Small intestine (tissue), 7 donors: ENCODE measurements around the gene KCNK3. TPM values are rescaled to one million over a fixed set of nuclear protein-coding genes. Genes with fewer than 3 reads are reported as not detected.

Experiments used
- DNase-seq, 2 donors: peaks; one replicate each; pipeline versions ENCODE4 v3.0.0 to v3.0.0-alpha.2; 2013
- FAIRE-seq: peaks from 2 replicates; lab custom pipeline; 2012; peaks lifted over from hg19 to GRCh38; lab: Jason Lieb, UNC
- H3K27ac ChIP-seq, 3 donors: one replicate each; pipeline ENCODE4 v1.5.1; 2013; ENCODE audit warnings: low read length in 2 of 3, mild to moderate bottlenecking in 2 of 3, control low read depth in 1 of 3, inconsistent platforms in 1 of 3, low read depth in 1 of 3, moderate library complexity in 1 of 3
- H3K27me3 ChIP-seq, 3 donors: one replicate each; pipeline ENCODE4 v1.6.1; 2013; ENCODE audit warnings: low read length in 3 of 3, inconsistent platforms in 1 of 3; ENCODE audit not compliant: control insufficient read depth in 3 of 3, insufficient read depth in 3 of 3
- H3K36me3 ChIP-seq, 3 donors: one replicate each; pipeline ENCODE4 v1.6.1; 2013; ENCODE audit warnings: low read length in 3 of 3, inconsistent platforms in 1 of 3, low read depth in 1 of 3, mild to moderate bottlenecking in 1 of 3, moderate library complexity in 1 of 3; ENCODE audit not compliant: control insufficient read depth in 3 of 3, insufficient read depth in 2 of 3
- H3K4me1 ChIP-seq, 3 donors: one replicate each; pipeline ENCODE4 v1.6.1; 2013; ENCODE audit warnings: low read length in 2 of 3, inconsistent platforms in 1 of 3, low read depth in 1 of 3, mild to moderate bottlenecking in 1 of 3, moderate library complexity in 1 of 3; ENCODE audit not compliant: control insufficient read depth in 3 of 3, insufficient read depth in 2 of 3
- H3K4me3 ChIP-seq, 3 donors: one replicate each; pipeline ENCODE4 v1.5.1; 2013; ENCODE audit warnings: low read length in 3 of 3, control low read depth in 1 of 3, inconsistent platforms in 1 of 3, low read depth in 1 of 3, mild to moderate bottlenecking in 1 of 3, moderate library complexity in 1 of 3
- H3K9me3 ChIP-seq, 2 donors: one replicate each; pipeline ENCODE4 v1.6.1; 2013; ENCODE audit warnings: low read depth in 1 of 2, low read length in 1 of 2; ENCODE audit not compliant: control insufficient read depth in 2 of 2, insufficient read depth in 1 of 2
- WGBS, 3 donors: extraction: QIAGEN DNeasy Blood & Tissue Kit; methylation state at CpG; one replicate each; pipeline ENCODE4 v1.1.7; 2013; 5-methylcytosine and 5-hydroxymethylcytosine counted together
- polyA plus RNA-seq, 4 donors: library from polyadenylated mRNA; stranded (reverse) in 3 of 4; unstranded in 1 of 4; fragments of 200-250 nt in 3 of 4; fragments of 120-200 nt in 1 of 4; gene quantifications; one replicate each; pipeline versions ENCODE4 v1.2.1 to v1.2.3, GENCODE V29; 2013
- donor health status: healthy with polysubstance abuse.
- donor health status: control.
- donor health status: control.
- donor health status: Bipolar disorder and iron deficiency.
- donor health status: healthy.

KCNK3 gene
- polyA plus RNA-seq, 4 donors, result 0.22 to 3.3 (median 0.28) TPM

DNA sequence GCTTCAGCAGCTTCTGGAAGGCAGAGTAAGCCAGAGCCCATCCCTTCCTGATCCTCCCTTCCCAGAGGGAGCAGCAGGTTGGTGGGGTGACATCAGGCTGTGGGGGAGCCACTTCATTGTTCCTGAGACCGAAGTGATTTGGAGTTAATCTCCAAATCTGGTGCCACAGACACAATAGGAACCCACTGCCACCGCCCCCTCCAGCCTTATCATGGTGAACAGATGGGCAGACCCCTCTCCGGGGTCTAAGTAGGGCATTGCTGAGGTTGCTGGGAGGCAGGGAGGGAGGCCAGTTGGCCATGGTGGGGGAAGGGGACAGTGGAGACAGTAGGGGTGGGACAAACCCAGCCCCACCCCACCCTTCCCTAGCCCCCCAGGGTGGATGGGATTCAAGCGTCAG, 46.0 kb downstream of the KCNK3 start:
- 84 to 90% (median 88%) methylated on average over 3 to 4 of the region's 4 CpGs for WGBS, 3 donors
- Histone ChIP-seq H3K36me3 (no peaks in the 10 kb centered on the region), H3K27me3 (peaks cover 0 to 2% (median 0%) of the 10 kb centered on the region in 3 donors), H3K4me1 (no peaks in the 10 kb centered on the region), H3K27ac (no peak overlapping the region), H3K4me3 (no peak overlapping the region), H3K9me3 (no peaks in the 10 kb centered on the region)
- no peak for FAIRE-seq
- DNase-seq, result no peak

DNA sequence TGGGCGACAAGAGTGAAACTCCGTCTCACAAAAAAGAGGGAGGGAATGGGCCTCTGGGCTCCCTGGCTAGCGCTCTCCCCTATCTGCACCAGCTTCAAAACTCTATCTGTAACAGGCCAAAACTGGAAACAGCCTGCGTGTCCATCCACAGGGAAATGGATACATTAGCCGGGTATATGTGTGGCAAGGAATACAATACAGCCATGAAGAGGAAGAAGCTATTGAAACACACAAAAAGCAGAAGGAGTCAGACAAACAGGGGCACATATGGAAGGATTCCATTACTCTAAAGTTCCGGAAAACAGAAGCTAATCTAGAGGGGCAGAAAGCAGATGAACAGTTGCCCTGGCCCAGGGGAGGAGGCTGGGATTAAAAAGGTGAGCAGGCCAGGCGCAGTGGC, 47.0 kb downstream of the KCNK3 start:
- Histone ChIP-seq H3K4me1 (no peaks in the 10 kb centered on the region), H3K4me3 (no peak overlapping the region), H3K27ac (no peak overlapping the region), H3K27me3 (peaks cover 0 to 2% (median 0%) of the 10 kb centered on the region in 3 donors), H3K9me3 (no peaks in the 10 kb centered on the region), H3K36me3 (no peaks in the 10 kb centered on the region)
- 96 to 98% (median 97%) methylated on average over 7 of the region's 7 CpGs for WGBS, 3 donors
- FAIRE-seq (no peak), DNase-seq (no peak)

- no peaks in the 10 kb centered on the region for H3K4me1 ChIP-seq
- no peak for DNase-seq
- no peak overlapping the region for H3K4me3 ChIP-seq
- H3K27ac ChIP-seq, result no peak overlapping the region
- H3K27me3 ChIP-seq, result peaks cover 0 to 2% (median 0%) of the 10 kb centered on the region in 3 donors
- FAIRE-seq, result no peak
- no peaks in the 10 kb centered on the region for H3K9me3 ChIP-seq
- 82 to 92% (median 85%) methylated on average over 6 of the region's 6 CpGs for WGBS, 3 donors
- H3K36me3 ChIP-seq, result no peaks in the 10 kb centered on the region
Observed at GRCh38 chr2:26740346-26740745, 47.8 kb downstream of the KCNK3 start.

DNA sequence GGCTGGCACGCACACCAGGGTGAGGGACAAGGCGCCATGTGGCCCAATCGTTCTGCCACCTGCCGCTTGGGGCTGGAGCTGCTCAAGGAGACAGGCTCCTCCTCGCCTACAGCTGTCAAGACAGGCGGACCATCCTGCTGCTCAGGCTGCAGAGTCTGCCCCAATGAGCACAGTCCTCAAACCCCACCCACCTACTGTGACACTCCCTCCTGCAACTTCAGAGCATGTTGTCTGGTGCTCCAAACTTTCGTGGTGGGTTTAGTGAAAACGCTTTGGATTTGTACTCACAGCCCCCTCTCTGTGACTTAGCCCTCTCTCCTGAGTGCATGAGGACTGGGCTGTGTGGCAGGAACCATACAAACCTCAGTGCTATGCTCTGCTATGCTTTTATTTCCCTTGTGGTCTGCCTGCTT, 48.4 kb downstream of the KCNK3 start:
- Histone ChIP-seq H3K4me3 (no peak overlapping the region), H3K4me1 (no peaks in the 10 kb centered on the region), H3K36me3 (no peaks in the 10 kb centered on the region), H3K27ac (no peak overlapping the region), H3K27me3 (peaks cover 0 to under 1% (median 0%) of the 10 kb centered on the region in 3 donors), H3K9me3 (no peaks in the 10 kb centered on the region)
- FAIRE-seq (no peak), DNase-seq (peak in 1 of 2 donors; percentile 27)
- 29 to 53% (median 40%) methylated on average over 8 of the region's 8 CpGs for WGBS, 3 donors

GRCh38 chr2:26742048-26742770, 49.7 kb downstream of the KCNK3 start:
- FAIRE-seq (no peak), DNase-seq (no peak)
- Histone ChIP-seq H3K36me3 (no peaks in the 10 kb centered on the region), H3K4me1 (no peaks in the 10 kb centered on the region), H3K27me3 (no peaks in the 10 kb centered on the region), H3K9me3 (no peaks in the 10 kb centered on the region), H3K4me3 (no peak overlapping the region), H3K27ac (no peak overlapping the region)
- 91 to 93% (median 92%) methylated on average over 15 of the region's 15 CpGs for WGBS, 3 donors

- no peak overlapping the region for H3K4me3 ChIP-seq
- H3K27ac ChIP-seq, result no peak overlapping the region
- H3K36me3 ChIP-seq, result no peaks in the 10 kb centered on the region
- H3K9me3 ChIP-seq, result no peaks in the 10 kb centered on the region
- FAIRE-seq (no peak), DNase-seq (no peak)
- H3K27me3 ChIP-seq, result no peaks in the 10 kb centered on the region
- 85 to 95% (median 91%) methylated on average over 3 of the region's 3 CpGs for WGBS, 3 donors
- no peaks in the 10 kb centered on the region for H3K4me1 ChIP-seq
Observed at GRCh38 chr2:26743852-26744251, 51.3 kb downstream of the KCNK3 start.

DNA sequence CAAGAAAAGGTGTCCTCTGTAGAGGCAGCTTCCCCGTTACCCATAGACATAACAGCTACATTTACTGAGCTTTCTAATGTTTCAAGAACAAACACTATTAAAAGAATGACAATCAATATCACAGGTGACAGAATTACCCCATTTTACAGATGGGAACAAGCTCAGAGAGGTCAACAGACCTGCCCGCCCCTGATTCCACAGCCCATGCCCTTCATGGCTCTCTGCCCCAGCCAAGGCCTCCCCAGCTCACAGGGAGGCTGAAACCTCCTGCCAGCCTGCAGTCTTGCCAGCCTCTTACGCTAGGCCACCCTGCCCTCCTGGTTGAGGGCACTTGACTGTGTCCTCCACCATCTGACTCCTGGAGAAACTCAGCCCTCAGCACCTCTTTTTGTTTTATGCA, 52.4 kb downstream of the KCNK3 start:
- DNase-seq (no peak), FAIRE-seq (no peak)
- Histone ChIP-seq H3K27me3 (no peaks in the 10 kb centered on the region), H3K36me3 (no peaks in the 10 kb centered on the region), H3K9me3 (no peaks in the 10 kb centered on the region), H3K27ac (no peak overlapping the region), H3K4me1 (no peaks in the 10 kb centered on the region), H3K4me3 (no peak overlapping the region)
- 85 to 96% (median 93%) methylated on average over 3 of the region's 3 CpGs for WGBS, 3 donors

DNA sequence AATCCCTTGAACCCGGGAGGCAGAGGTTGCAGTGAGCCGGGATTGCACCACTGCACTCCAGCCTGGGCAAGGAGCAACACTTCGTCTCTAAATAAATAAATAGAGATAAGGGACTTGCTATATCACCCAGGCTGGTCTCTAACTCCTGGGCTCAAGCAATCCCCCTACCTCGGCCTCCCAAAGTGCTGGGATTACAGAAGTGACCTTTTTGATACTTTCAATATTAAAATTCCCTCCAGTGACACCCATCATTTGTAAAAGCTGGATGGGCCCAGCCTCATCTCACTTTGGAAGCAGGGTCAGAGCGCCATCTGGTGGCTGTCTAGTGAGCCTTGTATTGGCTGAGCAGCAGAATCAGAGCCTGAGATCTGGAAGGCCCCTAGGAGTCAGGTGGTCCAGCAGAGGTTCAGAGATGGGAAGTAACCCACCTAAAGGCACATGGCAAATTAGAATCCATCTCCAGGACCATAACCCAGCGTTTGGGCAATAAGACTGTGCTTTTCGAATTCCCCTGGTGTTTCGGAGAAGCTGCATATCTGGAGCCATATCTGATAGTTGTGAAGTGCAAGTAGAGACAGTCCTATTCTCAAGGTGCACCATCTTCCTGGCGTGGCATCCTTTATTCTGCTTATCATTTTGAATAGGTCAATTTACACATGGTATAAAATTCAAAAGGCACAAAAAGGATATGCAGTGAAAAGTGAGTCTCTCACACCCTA, 53.2 kb downstream of the KCNK3 start:
- no peaks in the 10 kb centered on the region for H3K27me3 ChIP-seq
- H3K36me3 ChIP-seq, result no peaks in the 10 kb centered on the region
- no peak overlapping the region for H3K27ac ChIP-seq
- WGBS, 3 donors, result 19 to 29% (median 27%) methylated on average over 9 of the region's 9 CpGs
- FAIRE-seq (no peak), DNase-seq (peak; percentile 78 to 84)
- no peaks in the 10 kb centered on the region for H3K9me3 ChIP-seq
- no peaks in the 10 kb centered on the region for H3K4me1 ChIP-seq
- no peak overlapping the region for H3K4me3 ChIP-seq
